Measurements from ENCODE around the gene SMO.
"Not testable (repeated sequence)": the region's sequence is repeated elsewhere in the genome, so short reads cannot be mapped to it uniquely, and the experiment has no call there.

Gene SMO

GRCh38 chr7:129170441-129171021 is 17.9 kb upstream of the SMO start:
- H3K4me1 ChIP-seq (ENCODE audit: control insufficient read depth in 2 of 2, insufficient read depth in 1 of 2, low read depth in 1 of 2, low read length in 2 of 2) = peaks cover 0 to 10% of the 10 kb centered on the region in 2 donors
- no peak overlapping the region for H2AK5ac ChIP-seq (ENCODE audit: low read depth, low read length)
- H3K23ac ChIP-seq (ENCODE audit: low read depth, low read length, poor library complexity) = no peak overlapping the region
- H3K18ac ChIP-seq (ENCODE audit: low read length) = no peak overlapping the region
- no peak overlapping the region for H2BK120ac ChIP-seq (ENCODE audit: low read depth, low read length)
- no peak overlapping the region for H3K4me2 ChIP-seq (ENCODE audit: insufficient read depth, low read length, poor library complexity, severe bottlenecking)
- no peak for DNase-seq (ENCODE audit: low spot score)
- no peak overlapping the region for H2BK12ac ChIP-seq (ENCODE audit: low read length)
- no peak overlapping the region for H4K8ac ChIP-seq (ENCODE audit: low read depth, low read length)
- no peaks in the 10 kb centered on the region for H3K27me3 ChIP-seq (ENCODE audit: control insufficient read depth in 3 of 3, insufficient read depth in 3 of 3, low read depth in 1 of 3, low read length in 3 of 3)
- no peak overlapping the region for H2AFZ ChIP-seq (ENCODE audit: low read length)
- H2BK5ac ChIP-seq (ENCODE audit: low read length) = no peak overlapping the region
- no peak overlapping the region for H4K91ac ChIP-seq (ENCODE audit: low read depth, low read length, poor library complexity)
- H3K9me3 ChIP-seq (replicated peaks in 1 of 2; ENCODE audit: control insufficient read depth in 2 of 2, insufficient read depth in 1 of 2, low read depth in 1 of 2, low read length in 2 of 2) = peaks cover 0 to 3% of the 10 kb centered on the region in 2 donors
- peaks cover 0 to 2% of the 10 kb centered on the region in 2 donors for H3K36me3 ChIP-seq (replicated peaks in 1 of 2; ENCODE audit: control insufficient read depth in 2 of 2, insufficient read depth in 2 of 2, low read length in 2 of 2)
- H3K14ac ChIP-seq (ENCODE audit: low read length) = no peak overlapping the region
- H3K4me3 ChIP-seq (ENCODE audit: low read length in 2 of 2) = no peak overlapping the region
- H3K9ac ChIP-seq (ENCODE audit: low read depth, low read length, poor library complexity) = no peak overlapping the region
- H3K4ac ChIP-seq (ENCODE audit: low read length) = no peak overlapping the region
- no peak overlapping the region for H3K27ac ChIP-seq (replicated peaks; ENCODE audit: low read length)
- H2BK15ac ChIP-seq (ENCODE audit: low read length) = no peak overlapping the region
- no CpG with 5 or more reads among the region's 11 CpGs for WGBS, 2 donors (ENCODE audit: extremely low coverage in 2 of 2, insufficient read length in 2 of 2, insufficient replicate concordance in 1 of 2)
- H3K79me1 ChIP-seq (ENCODE audit: low read depth, low read length) = no peaks in the 10 kb centered on the region

DNA sequence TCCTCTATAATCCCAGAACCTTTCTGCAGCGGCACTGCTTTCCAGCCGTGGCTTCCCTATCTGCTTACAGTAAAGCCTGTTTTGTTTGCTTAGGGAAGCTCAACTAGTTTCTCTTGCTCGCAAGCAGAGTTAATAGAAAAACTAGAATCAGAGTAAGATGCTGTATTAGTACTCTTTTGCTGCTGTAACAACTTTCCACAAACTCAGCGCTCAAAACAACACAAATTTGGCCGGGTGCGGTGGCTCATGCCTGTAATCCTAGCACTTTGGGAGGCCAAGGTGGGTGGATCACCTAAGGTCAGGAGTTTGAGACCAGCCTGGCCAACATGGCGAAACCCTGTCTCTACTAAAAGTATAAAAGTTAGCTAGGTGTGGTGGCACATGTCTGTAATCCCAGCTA is 14.6 kb upstream of the SMO start:
- not testable (repeated sequence) for H3K4me1 ChIP-seq (ENCODE audit: control insufficient read depth in 2 of 2, insufficient read depth in 1 of 2, low read depth in 1 of 2, low read length in 2 of 2); H3K4ac ChIP-seq (ENCODE audit: low read length); H2BK15ac ChIP-seq (ENCODE audit: low read length); H3K23ac ChIP-seq (ENCODE audit: low read depth, low read length, poor library complexity); H2BK12ac ChIP-seq (ENCODE audit: low read length); H2BK120ac ChIP-seq (ENCODE audit: low read depth, low read length); H3K18ac ChIP-seq (ENCODE audit: low read length); H2AK5ac ChIP-seq (ENCODE audit: low read depth, low read length); H4K8ac ChIP-seq (ENCODE audit: low read depth, low read length); H3K36me3 ChIP-seq (replicated peaks in 1 of 2; ENCODE audit: control insufficient read depth in 2 of 2, insufficient read depth in 2 of 2, low read length in 2 of 2); H4K91ac ChIP-seq (ENCODE audit: low read depth, low read length, poor library complexity); H2BK5ac ChIP-seq (ENCODE audit: low read length); DNase-seq (ENCODE audit: low spot score); H2AFZ ChIP-seq (ENCODE audit: low read length); H3K4me3 ChIP-seq (ENCODE audit: low read length in 2 of 2); H3K4me2 ChIP-seq (ENCODE audit: insufficient read depth, low read length, poor library complexity, severe bottlenecking); H3K79me1 ChIP-seq (ENCODE audit: low read depth, low read length); H3K27ac ChIP-seq (replicated peaks; ENCODE audit: low read length); H3K14ac ChIP-seq (ENCODE audit: low read length); H3K27me3 ChIP-seq (ENCODE audit: control insufficient read depth in 3 of 3, insufficient read depth in 3 of 3, low read depth in 1 of 3, low read length in 3 of 3); H3K9ac ChIP-seq (ENCODE audit: low read depth, low read length, poor library complexity); H3K9me3 ChIP-seq (replicated peaks in 1 of 2; ENCODE audit: control insufficient read depth in 2 of 2, insufficient read depth in 1 of 2, low read depth in 1 of 2, low read length in 2 of 2)
- WGBS, 2 donors (ENCODE audit: extremely low coverage in 2 of 2, insufficient read length in 2 of 2, insufficient replicate concordance in 1 of 2) = no CpG with 5 or more reads among the region's 7 CpGs

DNA sequence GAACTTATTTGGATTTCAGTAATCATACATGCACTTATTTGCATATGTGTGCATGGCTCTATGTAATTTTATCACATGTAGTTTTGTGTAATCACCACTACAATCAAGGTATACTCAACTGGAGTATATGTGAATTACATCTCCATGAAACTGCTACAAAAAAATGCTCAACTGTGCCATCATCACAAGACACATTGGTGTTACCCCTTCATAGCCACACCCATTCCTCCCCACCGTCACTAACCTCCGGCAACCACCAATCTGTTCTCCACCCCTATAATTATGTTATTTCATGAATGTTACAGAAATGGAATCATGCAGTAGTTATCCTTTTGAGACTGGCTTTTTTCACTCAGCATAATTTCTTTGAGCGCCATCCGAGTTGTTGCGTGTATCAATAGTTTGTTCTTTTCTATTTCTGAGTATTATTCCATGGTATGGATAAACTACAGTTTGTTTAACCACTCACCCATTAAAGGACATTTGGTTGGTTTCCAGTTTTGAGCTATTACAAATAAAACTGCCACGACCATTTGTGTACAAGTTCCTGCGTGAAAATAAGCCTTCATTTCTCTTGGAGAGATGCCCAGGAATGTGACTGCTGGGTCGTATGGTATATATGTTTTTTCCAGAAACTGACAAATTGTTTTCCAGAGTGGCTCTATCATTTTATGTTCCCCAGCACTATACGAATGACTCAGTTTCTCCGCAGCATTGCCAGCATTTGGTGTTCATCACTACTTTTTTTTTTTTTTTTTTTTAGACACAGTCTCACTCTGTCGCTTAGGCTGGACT is 11.3 kb upstream of the SMO start:
- H3K79me1 ChIP-seq (ENCODE audit: low read depth, low read length) = no peaks in the 10 kb centered on the region
- peaks cover 0 to 3% of the 10 kb centered on the region in 2 donors for H3K9me3 ChIP-seq (replicated peaks in 1 of 2; ENCODE audit: control insufficient read depth in 2 of 2, insufficient read depth in 1 of 2, low read depth in 1 of 2, low read length in 2 of 2)
- no peak overlapping the region for H4K8ac ChIP-seq (ENCODE audit: low read depth, low read length)
- no peak overlapping the region for H2BK120ac ChIP-seq (ENCODE audit: low read depth, low read length)
- H3K27ac ChIP-seq (replicated peaks; ENCODE audit: low read length) = no peak overlapping the region
- WGBS, 2 donors (ENCODE audit: extremely low coverage in 2 of 2, insufficient read length in 2 of 2, insufficient replicate concordance in 1 of 2) = no CpG with 5 or more reads among the region's 11 CpGs
- no peak overlapping the region for H3K14ac ChIP-seq (ENCODE audit: low read length)
- H2AK5ac ChIP-seq (ENCODE audit: low read depth, low read length) = no peak overlapping the region
- no peak overlapping the region for H4K91ac ChIP-seq (ENCODE audit: low read depth, low read length, poor library complexity)
- H3K4ac ChIP-seq (ENCODE audit: low read length) = no peak overlapping the region
- no peak overlapping the region for H3K4me3 ChIP-seq (ENCODE audit: low read length in 2 of 2)
- DNase-seq (ENCODE audit: low spot score) = no peak
- no peak overlapping the region for H3K4me2 ChIP-seq (ENCODE audit: insufficient read depth, low read length, poor library complexity, severe bottlenecking)
- no peak overlapping the region for H3K9ac ChIP-seq (ENCODE audit: low read depth, low read length, poor library complexity)
- no peak overlapping the region for H2BK5ac ChIP-seq (ENCODE audit: low read length)
- H3K18ac ChIP-seq (ENCODE audit: low read length) = no peak overlapping the region
- no peaks in the 10 kb centered on the region for H3K27me3 ChIP-seq (ENCODE audit: control insufficient read depth in 3 of 3, insufficient read depth in 3 of 3, low read depth in 1 of 3, low read length in 3 of 3)
- no peak overlapping the region for H3K23ac ChIP-seq (ENCODE audit: low read depth, low read length, poor library complexity)
- H3K4me1 ChIP-seq (ENCODE audit: control insufficient read depth in 2 of 2, insufficient read depth in 1 of 2, low read depth in 1 of 2, low read length in 2 of 2) = no peaks in the 10 kb centered on the region
- no peak overlapping the region for H2BK15ac ChIP-seq (ENCODE audit: low read length)
- no peak overlapping the region for H2BK12ac ChIP-seq (ENCODE audit: low read length)
- H2AFZ ChIP-seq (ENCODE audit: low read length) = no peak overlapping the region
- H3K36me3 ChIP-seq (replicated peaks in 1 of 2; ENCODE audit: control insufficient read depth in 2 of 2, insufficient read depth in 2 of 2, low read length in 2 of 2) = no peaks in the 10 kb centered on the region

- Histone ChIP-seq H3K9ac (ENCODE audit: low read depth, low read length, poor library complexity) (no peak overlapping the region), H3K27me3 (ENCODE audit: control insufficient read depth in 3 of 3, insufficient read depth in 3 of 3, low read depth in 1 of 3, low read length in 3 of 3) (peaks cover 0 to 8% (median 0%) of the 10 kb centered on the region in 3 experiments), H4K91ac (ENCODE audit: low read depth, low read length, poor library complexity) (no peak overlapping the region), H2BK120ac (ENCODE audit: low read depth, low read length) (no peak overlapping the region), H3K23ac (ENCODE audit: low read depth, low read length, poor library complexity) (no peak overlapping the region), H2AK5ac (ENCODE audit: low read depth, low read length) (no peak overlapping the region), H2BK15ac (ENCODE audit: low read length) (no peak overlapping the region), H2AFZ (ENCODE audit: low read length) (no peak overlapping the region), H2BK12ac (ENCODE audit: low read length) (no peak overlapping the region), H3K4me2 (ENCODE audit: insufficient read depth, low read length, poor library complexity, severe bottlenecking) (no peak overlapping the region), H3K14ac (ENCODE audit: low read length) (no peak overlapping the region), H3K4me3 (ENCODE audit: low read length in 2 of 2) (no peak overlapping the region), H3K36me3 (replicated peaks in 1 of 2; ENCODE audit: control insufficient read depth in 2 of 2, insufficient read depth in 2 of 2, low read length in 2 of 2) (no peaks in the 10 kb centered on the region), H3K79me1 (ENCODE audit: low read depth, low read length) (peaks cover 4% of the 10 kb centered on the region), H4K8ac (ENCODE audit: low read depth, low read length) (no peak overlapping the region), H3K4ac (ENCODE audit: low read length) (no peak overlapping the region), H3K18ac (ENCODE audit: low read length) (no peak overlapping the region), H3K4me1 (ENCODE audit: control insufficient read depth in 2 of 2, insufficient read depth in 1 of 2, low read depth in 1 of 2, low read length in 2 of 2) (peaks cover 6% of the 10 kb centered on the region in 2 donors), H3K27ac (replicated peaks; ENCODE audit: low read length) (no peak overlapping the region), H3K9me3 (replicated peaks in 1 of 2; ENCODE audit: control insufficient read depth in 2 of 2, insufficient read depth in 1 of 2, low read depth in 1 of 2, low read length in 2 of 2) (no peaks in the 10 kb centered on the region), H2BK5ac (ENCODE audit: low read length) (no peak overlapping the region)
- no peak for DNase-seq (ENCODE audit: low spot score)
- WGBS, 2 donors (ENCODE audit: extremely low coverage in 2 of 2, insufficient read length in 2 of 2, insufficient replicate concordance in 1 of 2) = no CpG with 5 or more reads among the region's 6 CpGs
These were observed 3.3 kb upstream of the SMO start for GRCh38 chr7:129184981-129185670.
